Myocyte (in vitro differentiated cells): ENCODE results near the gene TTK. TPM values are rescaled to one million over a fixed set of nuclear protein-coding genes. Genes with fewer than 3 reads are reported as not detected.

Source experiments
- DNase-seq: peaks from one replicate; pipeline ENCODE4 v3.0.0-alpha.2; 2012; ENCODE audit warnings: low read depth
- polyA plus RNA-seq: library from polyadenylated mRNA; unstranded; fragments of >200 nt; gene quantifications from one replicate; pipeline ENCODE4 v1.2.1, GENCODE V29; 2012; ENCODE audit warnings: missing spikeins
- total RNA-seq: library from RNA; depleted of rRNA; stranded (reverse); fragments of >200 nt; gene quantifications from 2 replicates; pipeline ENCODE4 v1.2.3, GENCODE V29; 2014

TTK gene
- 0.40 and 1.1 TPM in 2 replicates for total RNA-seq
- 0.10 TPM for polyA plus RNA-seq

GRCh38 chr6:80004173-80005072, at the start of gene TTK:
Gene TTK, plus strand, starts transcription at chr6:80004649. Its CDS starts 1,195 bp downstream, at chr6:80005844.
- DNase-seq: peak; percentile 95

GRCh38 chr6:79954849-79955248, 49.6 kb upstream of the TTK start:
- no peak for DNase-seq

GRCh38 chr6:79964607-79965081, 39.8 kb upstream of the TTK start:
- peak; percentile 45 for DNase-seq

- no peak for DNase-seq
Measured at GRCh38 chr6:79967178-79967577, 37.3 kb upstream of the TTK start.

GRCh38 chr6:79969784-79970183, 34.7 kb upstream of the TTK start:
- no peak for DNase-seq

- DNase-seq: no peak
Measured at GRCh38 chr6:79971193-79971592, 33.3 kb upstream of the TTK start.

- no peak for DNase-seq
Measured at GRCh38 chr6:79981652-79982051, 22.8 kb upstream of the TTK start.

- DNase-seq: peak; percentile 37
Measured at GRCh38 chr6:79984261-79984660, 20.2 kb upstream of the TTK start.

GRCh38 chr6:79985128-79985527, 19.3 kb upstream of the TTK start:
- DNase-seq: no peak

GRCh38 chr6:79989641-79990040, 14.8 kb upstream of the TTK start:
- DNase-seq: no peak

GRCh38 chr6:79993012-79993910, 11.2 kb upstream of the TTK start:
- no peak for DNase-seq

GRCh38 chr6:79993911-79994309, 10.5 kb upstream of the TTK start:
- no peak for DNase-seq

GRCh38 chr6:79997728-79998127, 6.7 kb upstream of the TTK start:
- DNase-seq: no peak

GRCh38 chr6:80001337-80001736, 3.1 kb upstream of the TTK start:
- DNase-seq: no peak

- DNase-seq: no peak
Measured at GRCh38 chr6:80003826-80004172, 650 bp upstream of the TTK start.

- DNase-seq: no peak
Measured at GRCh38 chr6:80005406-80005805, 957 bp downstream of the TTK start.

- DNase-seq: no peak
Measured at GRCh38 chr6:80006541-80006940, 2.1 kb downstream of the TTK start.

GRCh38 chr6:80009531-80009930, 5.1 kb downstream of the TTK start:
- no peak for DNase-seq

- DNase-seq: no peak
Measured at GRCh38 chr6:80010288-80010687, 5.8 kb downstream of the TTK start.

- no peak for DNase-seq
Measured at GRCh38 chr6:80015839-80016435, 11.5 kb downstream of the TTK start.

GRCh38 chr6:80020381-80021120, 16.1 kb downstream of the TTK start:
- DNase-seq: no peak
